RWPE2 (cell line): ENCODE data around the gene MRPL11.

ENCODE experiments used
- ATAC-seq: fragments of 200-7000 bp; cut with Tn5 transposase; 3 replicates; pipeline ENCODE4 v1.9.1; 2021; ENCODE audit warnings: low read depth
- DNase-seq: peaks from one replicate; pipeline ENCODE4 v3.0.0-alpha.2; 2020; ENCODE audit warnings: low spot score
- H3K27ac ChIP-seq: fragments of 450-650 bp; 2 replicates; pipeline ENCODE4 v1.5.1; 2017; ENCODE audit warnings: mild to moderate bottlenecking; ENCODE audit not compliant: poor library complexity, severe bottlenecking
- H3K27me3 ChIP-seq: fragments of 250-450 bp; sonication (Bioruptor Pico); 2 replicates; pipeline ENCODE4 v1.5.1; 2021; ENCODE audit warnings: mild to moderate bottlenecking, moderate library complexity; ENCODE audit not compliant: insufficient read depth, poor library complexity, severe bottlenecking
- H3K36me3 ChIP-seq: fragments of 250-450 bp; sonication (Bioruptor Pico); 2 replicates; pipeline ENCODE4 v1.5.1; 2020; ENCODE audit warnings: low read depth, mild to moderate bottlenecking, moderate library complexity
- H3K4me1 ChIP-seq: fragments of 250-450 bp; sonication (Bioruptor Pico); 2 replicates; pipeline ENCODE4 v1.5.1; 2021; ENCODE audit warnings: mild to moderate bottlenecking, moderate library complexity; ENCODE audit not compliant: insufficient read depth, poor library complexity, severe bottlenecking
- H3K4me3 ChIP-seq: fragments of 250-450 bp; sonication (Bioruptor Pico); 2 replicates; pipeline ENCODE4 v1.5.1; 2021; ENCODE audit warnings: mild to moderate bottlenecking, moderate library complexity; ENCODE audit not compliant: severe bottlenecking
- H3K9me3 ChIP-seq: fragments of 250-450 bp; sonication (Bioruptor Pico); 2 replicates; pipeline ENCODE4 v1.5.1; 2021; ENCODE audit warnings: mild to moderate bottlenecking, moderate library complexity; ENCODE audit not compliant: severe bottlenecking
- TF ChIP-seq, protein P1 (sequence below): fragments of 450-650 bp; IDR thresholded peaks from one replicate; pipeline ENCODE4 v1.5.1; 2017; ENCODE audit warnings: mild to moderate bottlenecking, moderate library complexity; ENCODE audit not compliant: poor library complexity, severe bottlenecking

MRPL11 gene

DNA sequence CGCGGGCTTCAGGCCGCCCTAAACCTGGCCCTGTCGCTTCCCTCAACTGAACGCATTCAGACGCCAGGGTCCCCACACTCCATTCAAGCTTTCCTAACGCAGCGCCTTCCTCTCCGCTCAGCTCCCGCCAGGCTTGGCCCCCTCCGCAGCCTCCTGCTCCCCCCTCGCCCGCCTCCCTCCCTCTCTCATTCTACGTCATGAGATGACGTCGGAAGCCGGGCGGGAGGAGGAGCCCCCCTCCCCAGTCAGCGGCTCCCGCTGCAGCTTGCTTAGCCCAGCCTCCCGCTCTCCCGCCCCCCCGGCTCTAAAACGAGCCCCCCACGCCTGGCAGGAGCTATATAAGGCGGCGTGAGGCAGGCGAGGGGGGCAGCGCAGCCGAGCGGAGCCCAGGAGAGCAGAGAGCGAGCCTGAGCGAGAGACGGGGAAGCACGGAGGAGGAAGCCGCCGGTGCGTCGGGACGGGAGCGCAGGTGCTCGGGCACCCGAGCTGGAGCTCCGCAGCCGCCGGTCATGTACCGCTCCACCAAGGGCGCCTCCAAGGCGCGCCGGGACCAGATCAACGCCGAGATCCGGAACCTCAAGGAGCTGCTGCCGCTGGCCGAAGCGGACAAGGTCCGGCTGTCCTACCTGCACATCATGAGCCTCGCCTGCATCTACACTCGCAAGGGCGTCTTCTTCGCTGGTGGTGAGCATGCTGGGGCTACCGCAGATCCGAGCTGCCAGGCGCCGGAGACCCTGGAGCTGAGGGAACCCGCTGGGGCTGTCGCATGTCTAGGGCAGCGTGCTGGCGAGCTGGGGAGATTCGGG, 17.8 kb downstream of the MRPL11 start, which contains the start of gene NPAS4:
Gene NPAS4 (plus strand): TSS at position 365 of the 806 bp plus-strand sequence. CDS start 145 bp downstream, at position 510.
- Histone ChIP-seq H3K27ac (no peak within 1 kb of the TSS), H3K27me3 (peaks cover 28% of the 10 kb centered on the region), H3K36me3 (no peaks in the 10 kb centered on the region), H3K9me3 (no peaks in the 10 kb centered on the region), H3K4me3 (no peak within 1 kb of the TSS), H3K4me1 (no peaks in the 10 kb centered on the region)
- no peak for ATAC-seq
- TF ChIP-seq, protein P1, sequence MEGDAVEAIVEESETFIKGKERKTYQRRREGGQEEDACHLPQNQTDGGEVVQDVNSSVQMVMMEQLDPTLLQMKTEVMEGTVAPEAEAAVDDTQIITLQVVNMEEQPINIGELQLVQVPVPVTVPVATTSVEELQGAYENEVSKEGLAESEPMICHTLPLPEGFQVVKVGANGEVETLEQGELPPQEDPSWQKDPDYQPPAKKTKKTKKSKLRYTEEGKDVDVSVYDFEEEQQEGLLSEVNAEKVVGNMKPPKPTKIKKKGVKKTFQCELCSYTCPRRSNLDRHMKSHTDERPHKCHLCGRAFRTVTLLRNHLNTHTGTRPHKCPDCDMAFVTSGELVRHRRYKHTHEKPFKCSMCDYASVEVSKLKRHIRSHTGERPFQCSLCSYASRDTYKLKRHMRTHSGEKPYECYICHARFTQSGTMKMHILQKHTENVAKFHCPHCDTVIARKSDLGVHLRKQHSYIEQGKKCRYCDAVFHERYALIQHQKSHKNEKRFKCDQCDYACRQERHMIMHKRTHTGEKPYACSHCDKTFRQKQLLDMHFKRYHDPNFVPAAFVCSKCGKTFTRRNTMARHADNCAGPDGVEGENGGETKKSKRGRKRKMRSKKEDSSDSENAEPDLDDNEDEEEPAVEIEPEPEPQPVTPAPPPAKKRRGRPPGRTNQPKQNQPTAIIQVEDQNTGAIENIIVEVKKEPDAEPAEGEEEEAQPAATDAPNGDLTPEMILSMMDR = no peak
- no peak for DNase-seq

DNA sequence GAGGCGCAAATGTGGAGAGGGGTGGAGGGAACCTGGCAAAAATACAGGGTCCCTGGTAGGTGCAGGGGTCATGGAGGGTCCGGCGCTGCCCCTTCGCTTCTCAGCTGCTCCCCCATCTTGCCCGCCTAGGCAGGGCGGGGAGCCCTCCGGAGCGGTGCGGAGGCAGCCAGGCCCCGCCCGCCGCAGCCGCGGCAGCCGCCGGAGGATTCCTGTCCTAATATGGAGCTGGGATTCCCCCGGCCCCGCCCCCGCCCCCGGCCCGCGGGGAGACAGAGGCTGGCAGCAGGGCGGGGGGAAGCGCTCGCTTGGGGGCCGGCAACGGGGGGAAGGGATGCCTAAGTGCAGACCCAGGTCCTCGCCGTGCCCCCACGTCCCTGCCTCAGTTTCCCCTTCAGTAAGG, 18.8 kb downstream of the MRPL11 start:
- TF ChIP-seq, protein P1 = no peak

DNA sequence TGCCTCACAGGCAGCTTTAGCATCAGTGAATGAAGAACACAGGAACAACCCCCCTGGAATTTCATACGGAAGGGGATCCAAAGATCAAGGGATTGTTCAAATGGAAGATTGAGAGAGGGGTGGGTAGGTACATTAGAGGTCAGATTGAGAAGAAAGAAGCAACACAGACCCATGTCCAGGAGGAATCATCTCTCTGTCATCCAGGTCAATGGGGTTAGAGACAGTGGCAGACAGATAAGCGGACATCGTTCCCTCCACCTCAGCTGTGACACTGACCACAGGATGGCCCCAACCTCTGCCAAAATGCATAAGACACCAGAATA, 19.7 kb downstream of the MRPL11 start:
- Histone ChIP-seq H3K27ac (no peak overlapping the region), H3K4me3 (no peak overlapping the region), H3K36me3 (no peaks in the 10 kb centered on the region), H3K27me3 (peaks cover 34% of the 10 kb centered on the region), H3K9me3 (peaks cover 2% of the 10 kb centered on the region), H3K4me1 (no peaks in the 10 kb centered on the region)
- DNase-seq (no peak), ATAC-seq (no peak)
- TF ChIP-seq, protein P1 = no peak

More for the DNA sequence above, 18.8 kb downstream of the MRPL11 start:
- peaks cover 34% of the 10 kb centered on the region for H3K27me3 ChIP-seq
- ATAC-seq = no peak
- H3K9me3 ChIP-seq = peaks cover 2% of the 10 kb centered on the region
- no peak overlapping the region for H3K27ac ChIP-seq
- H3K4me3 ChIP-seq = no peak overlapping the region
- DNase-seq = no peak
- H3K4me1 ChIP-seq = no peaks in the 10 kb centered on the region
- H3K36me3 ChIP-seq = no peaks in the 10 kb centered on the region

DNA sequence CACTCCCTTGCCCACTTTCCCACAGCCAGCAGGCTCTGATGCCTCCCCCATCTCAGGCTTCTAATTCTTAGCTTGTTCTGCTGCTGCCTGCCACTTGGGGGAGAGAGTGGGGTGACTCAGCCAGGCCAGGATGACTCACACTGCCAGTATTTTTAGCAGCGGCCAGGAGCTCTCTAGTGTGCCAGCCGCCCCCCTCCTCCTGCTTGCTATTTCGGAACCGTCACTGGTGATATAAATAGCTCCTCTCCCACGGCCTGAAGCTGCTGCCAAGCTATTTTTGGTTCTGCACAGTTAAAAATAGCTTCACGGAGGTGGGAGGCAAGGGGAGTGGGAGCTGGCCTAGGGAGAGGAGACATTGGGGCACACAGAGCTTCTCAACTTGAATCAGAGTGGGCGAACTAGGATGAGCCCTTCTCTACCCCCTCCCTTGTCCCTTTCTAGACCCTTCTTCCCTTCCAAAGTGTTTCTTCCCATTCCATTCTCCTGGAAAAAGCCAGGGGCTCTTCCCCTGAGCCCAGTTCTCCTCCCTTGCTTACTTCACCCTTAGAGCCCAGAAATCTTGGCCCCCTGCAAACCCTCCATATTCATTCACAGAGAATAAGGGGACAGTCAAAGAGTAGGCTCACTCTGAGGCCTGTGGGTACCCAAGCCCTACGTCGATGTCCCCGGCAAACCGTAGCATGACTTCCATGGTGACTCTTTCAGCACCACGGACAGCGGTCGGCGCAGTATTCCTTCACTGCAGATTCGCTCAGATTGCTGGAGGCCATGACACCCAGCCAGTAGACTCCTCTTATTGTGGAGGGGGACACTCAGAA, 20.3 kb downstream of the MRPL11 start:
- H3K27me3 ChIP-seq = peaks cover 34% of the 10 kb centered on the region
- ATAC-seq = peak; percentile 89

More for the DNA sequence above, 20.3 kb downstream of the MRPL11 start:
- Histone ChIP-seq H3K36me3 (no peaks in the 10 kb centered on the region), H3K9me3 (peaks cover 2% of the 10 kb centered on the region), H3K4me3 (no peak overlapping the region), H3K27ac (no peak overlapping the region), H3K4me1 (no peaks in the 10 kb centered on the region)
- TF ChIP-seq, protein P1 = peak; percentile 69
- DNase-seq = no peak
